ENCODE results near the gene OR11H6.
"Not testable (repeated sequence)": the region's sequence is repeated elsewhere in the genome, so short reads cannot be mapped to it uniquely, and the experiment has no call there.

OR11H6 gene, protein sequence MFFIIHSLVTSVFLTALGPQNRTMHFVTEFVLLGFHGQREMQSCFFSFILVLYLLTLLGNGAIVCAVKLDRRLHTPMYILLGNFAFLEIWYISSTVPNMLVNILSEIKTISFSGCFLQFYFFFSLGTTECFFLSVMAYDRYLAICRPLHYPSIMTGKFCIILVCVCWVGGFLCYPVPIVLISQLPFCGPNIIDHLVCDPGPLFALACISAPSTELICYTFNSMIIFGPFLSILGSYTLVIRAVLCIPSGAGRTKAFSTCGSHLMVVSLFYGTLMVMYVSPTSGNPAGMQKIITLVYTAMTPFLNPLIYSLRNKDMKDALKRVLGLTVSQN

GRCh38 chr14:20223410-20223809, at the start of gene OR11H6:
TSS of gene OR11H6 (plus strand) at chr14:20223710. CDS start at chr14:20223710, 0 bp downstream.
- no peak for DNase-seq

DNA sequence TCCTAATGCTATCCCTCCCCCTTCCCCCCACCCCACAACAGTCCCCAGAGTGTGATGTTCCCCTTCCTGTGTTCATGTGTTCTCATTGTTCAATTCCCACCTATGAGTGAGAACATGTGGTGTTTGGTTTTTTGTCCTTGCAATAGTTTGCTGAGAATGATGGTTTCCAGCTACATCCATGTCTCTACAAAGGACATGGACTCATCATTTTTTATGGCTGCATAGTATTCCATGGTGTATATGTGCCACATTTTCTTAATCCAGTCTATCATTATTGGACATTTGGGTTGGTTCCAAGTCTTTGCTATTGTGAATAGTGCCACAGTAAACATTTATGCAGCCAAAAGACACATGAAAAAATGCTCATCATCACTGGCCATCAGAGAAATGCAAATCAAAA, 49.3 kb upstream of the OR11H6 start:
- DNase-seq, result not testable (repeated sequence)

DNA sequence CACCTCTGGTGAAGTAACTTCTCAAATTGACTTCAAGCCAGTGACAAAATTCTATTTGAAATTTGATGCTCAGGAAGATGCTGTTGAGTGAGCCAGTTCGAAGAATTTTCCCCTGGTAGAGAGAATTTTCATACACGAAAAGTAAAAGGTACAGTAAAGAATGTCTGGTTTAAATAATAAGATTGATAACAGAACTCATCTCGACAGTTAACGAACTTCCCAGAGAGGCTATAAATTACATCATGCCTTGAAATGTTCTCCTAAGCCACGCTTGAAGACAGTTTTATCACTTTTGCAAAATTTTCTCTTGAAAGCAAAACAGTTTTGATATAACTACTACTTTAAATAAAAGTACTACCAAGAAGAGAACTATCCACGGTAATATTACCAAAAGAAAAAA, 47.2 kb upstream of the OR11H6 start:
- no peak for DNase-seq

DNA sequence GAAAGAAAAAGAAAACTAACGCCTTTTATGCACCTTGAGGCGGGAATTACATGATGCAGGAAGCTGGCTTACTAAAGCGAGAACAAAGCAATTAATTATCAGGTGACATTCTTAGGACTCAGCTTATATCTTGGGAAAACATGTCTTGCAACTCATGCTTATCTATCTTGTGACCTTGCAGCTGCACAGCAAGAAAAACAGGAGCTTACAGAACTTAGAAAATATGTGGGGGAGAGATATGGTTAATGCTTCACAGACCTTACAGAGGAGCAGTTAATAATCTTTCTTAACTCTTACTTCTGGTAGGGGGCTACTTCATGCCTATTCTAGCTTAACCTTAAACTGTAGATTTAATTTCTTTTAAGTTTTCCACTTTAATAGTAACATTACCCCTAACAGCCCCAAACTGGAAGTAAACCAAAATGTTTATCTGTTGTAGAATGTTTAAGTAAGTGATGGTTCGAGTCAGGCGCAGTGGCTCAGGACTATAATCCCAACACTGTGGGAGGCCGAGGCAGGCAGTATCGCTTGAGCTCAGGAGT, 46.0 kb upstream of the OR11H6 start:
- DNase-seq, result no peak

- DNase-seq, result no peak
Measured at GRCh38 chr14:20179218-20179617, 44.3 kb upstream of the OR11H6 start.

- no peak for DNase-seq
Measured at GRCh38 chr14:20179880-20180279, 43.6 kb upstream of the OR11H6 start.

- no peak for DNase-seq
Measured at GRCh38 chr14:20180486-20180885, 43.0 kb upstream of the OR11H6 start.

GRCh38 chr14:20184181-20184580, 39.3 kb upstream of the OR11H6 start:
- DNase-seq, result no peak

DNA sequence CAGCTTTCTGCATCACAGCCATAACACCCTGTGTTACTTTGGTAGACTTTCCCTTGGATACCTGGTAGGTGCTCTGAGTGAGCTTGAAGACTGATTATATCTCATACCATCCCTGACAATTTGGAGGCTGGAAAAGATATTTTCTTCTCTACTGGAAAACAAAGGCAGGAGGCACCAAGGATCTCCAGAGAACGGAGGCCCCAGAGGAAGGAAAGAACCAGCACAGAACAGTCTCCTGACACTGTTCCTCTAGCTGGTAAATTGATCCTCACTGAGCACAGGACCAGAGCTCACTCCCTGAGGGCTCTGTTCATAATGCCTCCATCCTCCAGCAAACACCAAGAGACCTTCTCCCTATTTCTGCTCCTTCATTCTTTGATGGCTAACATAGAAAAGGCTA, 32.9 kb upstream of the OR11H6 start, which contains the start of gene OR11G2:
TSS of gene OR11G2 (plus strand) at position 301 of the 400 bp plus-strand sequence. CDS start 6,542 bp downstream, outside the sequence.
- DNase-seq, result no peak

- DNase-seq, result no peak
Measured at GRCh38 chr14:20191396-20191795, 32.1 kb upstream of the OR11H6 start.

DNA sequence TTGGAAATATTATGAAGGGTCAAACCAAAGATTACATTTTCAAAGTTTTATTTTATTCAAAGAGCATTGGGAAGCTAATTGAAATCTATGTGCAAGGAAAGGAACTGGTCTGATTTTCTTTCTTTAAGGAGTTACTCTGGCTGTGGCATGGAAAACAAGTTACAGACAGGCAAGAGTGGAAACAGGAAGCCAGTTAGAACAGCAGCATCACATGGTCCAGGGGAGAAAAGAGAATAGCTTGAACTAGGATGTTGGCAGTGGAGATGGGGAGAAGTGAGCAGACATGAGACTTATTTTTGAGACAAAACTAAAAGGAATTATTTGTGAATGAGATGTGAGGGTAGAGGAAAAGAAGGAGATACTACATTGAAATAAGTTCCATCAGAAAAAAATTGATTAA, 29.4 kb upstream of the OR11H6 start:
- no peak for DNase-seq

GRCh38 chr14:20195170-20195569, 28.3 kb upstream of the OR11H6 start:
- DNase-seq, result not testable (repeated sequence)

DNA sequence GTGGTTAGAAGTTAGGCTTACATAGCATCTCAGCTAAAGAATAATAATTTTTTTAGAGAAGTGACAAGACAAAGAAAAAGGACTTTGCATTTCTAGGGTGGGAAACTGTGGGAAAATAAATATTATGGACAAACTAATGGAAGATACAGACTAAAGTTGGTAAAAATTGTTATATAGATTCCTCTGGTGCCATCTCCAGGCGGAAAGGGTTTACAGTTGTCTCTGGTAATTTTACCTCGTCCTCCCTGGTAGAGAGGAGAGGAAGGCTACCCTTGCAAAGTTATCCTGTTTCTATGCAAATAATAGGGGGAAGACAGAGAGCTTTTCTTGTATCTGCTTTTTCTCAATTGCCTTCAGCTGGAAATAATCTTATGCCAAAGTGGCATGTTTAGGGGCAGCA, 27.6 kb upstream of the OR11H6 start:
- DNase-seq, result no peak

DNA sequence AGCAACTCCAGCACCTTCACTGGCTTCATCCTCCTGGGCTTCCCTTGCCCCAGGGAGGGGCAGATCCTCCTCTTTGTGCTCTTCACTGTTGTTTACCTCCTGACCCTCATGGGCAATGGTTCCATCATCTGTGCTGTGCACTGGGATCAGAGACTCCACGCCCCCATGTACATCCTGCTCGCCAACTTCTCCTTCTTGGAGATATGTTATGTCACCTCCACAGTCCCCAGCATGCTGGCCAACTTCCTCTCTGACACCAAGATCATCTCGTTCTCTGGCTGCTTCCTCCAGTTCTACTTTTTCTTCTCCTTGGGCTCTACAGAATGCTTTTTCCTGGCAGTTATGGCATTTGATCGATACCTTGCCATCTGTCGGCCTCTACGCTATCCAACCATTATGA, 26.1 kb upstream of the OR11H6 start:
- no peak for DNase-seq

DNA sequence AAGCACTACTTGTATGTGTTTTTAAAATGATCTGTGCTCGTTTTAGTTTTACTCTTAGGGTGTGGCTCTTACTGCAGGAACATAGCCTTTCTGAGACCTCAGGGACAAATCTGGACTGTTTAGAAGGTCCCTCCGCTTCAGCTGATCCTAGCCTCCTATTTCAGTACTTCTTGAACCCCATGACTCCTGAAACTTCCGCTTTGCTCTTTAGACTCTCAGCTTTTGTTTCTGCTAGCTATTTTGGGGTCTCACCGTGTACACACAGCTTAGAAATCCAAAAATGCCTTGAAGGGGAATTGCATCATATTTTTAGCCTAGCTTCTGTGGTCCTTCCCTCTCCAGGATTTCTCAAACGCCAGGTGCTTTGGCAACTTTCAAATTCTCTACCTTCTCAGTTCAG, 24.5 kb upstream of the OR11H6 start:
- DNase-seq, result no peak

DNA sequence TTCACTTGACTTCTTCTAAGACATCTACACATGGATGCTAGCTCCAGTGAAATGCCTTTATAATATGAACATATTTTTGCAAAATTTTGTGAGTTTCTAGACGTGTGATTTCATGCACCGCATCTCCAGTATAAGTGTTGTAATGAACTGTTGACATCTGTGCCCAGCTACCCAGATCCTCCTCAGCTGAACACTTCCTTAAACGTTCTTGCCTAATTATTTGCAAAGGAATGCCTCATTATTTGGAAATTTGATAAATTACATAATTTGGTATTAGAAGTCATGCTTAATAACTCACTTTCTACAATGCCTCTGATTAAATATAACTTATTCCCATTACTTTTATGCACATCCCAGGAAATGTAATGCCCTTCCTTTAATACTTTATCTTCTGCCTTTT, 18.8 kb upstream of the OR11H6 start:
- no peak for DNase-seq

DNA sequence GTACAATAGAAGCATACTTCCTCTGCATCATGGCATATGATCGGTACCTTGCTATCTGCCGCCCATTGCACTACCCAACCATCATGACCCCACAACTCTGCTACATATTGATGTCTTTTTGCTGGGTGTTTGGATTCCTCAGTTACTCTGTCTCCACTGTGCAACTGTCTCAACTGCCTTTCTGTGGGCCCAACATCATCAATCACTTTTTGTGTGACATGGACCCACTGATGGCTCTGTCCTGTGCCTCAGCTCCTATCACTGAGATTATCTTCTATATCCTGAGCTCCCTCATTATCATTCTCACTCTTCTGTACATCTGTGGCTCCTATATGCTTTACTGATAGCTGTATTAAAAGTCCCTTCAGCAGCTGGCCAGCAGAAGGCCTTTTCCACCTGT, 13.9 kb upstream of the OR11H6 start:
- DNase-seq, result no peak

- not testable (repeated sequence) for DNase-seq
Measured at GRCh38 chr14:20212406-20212805, 11.1 kb upstream of the OR11H6 start.

GRCh38 chr14:20215196-20215595, 8.3 kb upstream of the OR11H6 start:
- no peak for DNase-seq

GRCh38 chr14:20219033-20219432, 4.5 kb upstream of the OR11H6 start:
- DNase-seq, result no peak

DNA sequence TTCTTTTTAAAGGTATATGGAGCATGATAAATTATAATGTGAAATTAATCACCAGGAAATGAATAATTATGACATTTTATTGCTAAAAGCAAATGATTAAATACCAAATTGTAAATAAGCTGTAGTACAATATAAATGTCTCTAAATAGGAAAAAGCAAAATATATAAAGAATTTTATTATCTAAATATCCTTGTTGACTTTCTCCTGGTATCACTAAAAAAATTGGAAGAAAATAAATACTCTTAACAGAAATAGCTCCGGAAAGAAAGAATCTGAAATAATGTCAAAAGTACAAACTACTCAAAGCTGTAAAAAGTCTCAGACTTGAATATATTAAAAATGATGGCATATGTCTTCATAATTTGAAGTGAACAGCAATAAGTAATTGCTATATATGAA, 5.2 kb downstream of the OR11H6 start, which contains the start of gene OR11H7:
TSS of gene OR11H7 (plus strand) at position 301 of the 400 bp plus-strand sequence.
- no peak for DNase-seq

GRCh38 chr14:20235415-20235814, 11.9 kb downstream of the OR11H6 start:
- DNase-seq, result not testable (repeated sequence)

DNA sequence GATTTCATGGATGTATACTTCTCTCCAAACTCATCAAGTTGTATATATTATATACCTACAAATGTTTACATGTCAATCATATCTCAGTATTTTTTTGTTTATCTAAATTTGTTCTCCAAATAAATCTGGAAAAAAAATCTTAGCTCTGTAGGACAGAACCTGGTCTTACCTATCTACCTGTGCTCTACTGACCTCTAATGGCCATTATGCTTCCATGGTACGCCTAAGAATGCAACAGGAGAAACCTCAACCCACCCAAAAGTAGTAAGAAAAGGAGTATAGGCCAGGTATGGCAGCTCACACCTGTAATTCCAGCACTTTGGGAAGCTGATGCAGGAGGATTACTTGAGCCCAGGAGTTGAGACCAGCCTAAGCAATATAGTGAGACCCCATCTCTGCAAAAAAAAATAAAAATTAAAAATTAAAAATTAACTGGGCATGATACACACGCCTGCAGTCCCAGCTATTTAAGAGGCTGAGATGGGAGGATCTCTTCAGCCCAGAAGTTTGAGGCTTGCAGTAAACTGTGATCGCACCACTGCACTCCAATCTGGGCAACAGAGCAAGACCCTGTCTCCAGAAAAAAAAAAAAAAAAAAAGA, 24.2 kb downstream of the OR11H6 start:
- DNase-seq, result no peak

- no peak for DNase-seq
Measured at GRCh38 chr14:20262642-20263128, 39.2 kb downstream of the OR11H6 start.
